Right lung (tissue), 5 donors: Measurements from ENCODE around the gene PPIL4. TPM values are rescaled to one million over a fixed set of nuclear protein-coding genes. Genes with fewer than 3 reads are reported as not detected.
A peak's percentile ranks its signal among the peaks of the same experiment; 100 is the strongest.
"Not testable (repeated sequence)": the region's sequence is repeated elsewhere in the genome, so short reads cannot be mapped to it uniquely, and the experiment has no call there.

ENCODE experiments used
- DNase-seq, 2 donors: peaks; one replicate each; pipeline ENCODE4 v3.0.0-alpha.2; 2013
- polyA plus RNA-seq, 5 donors: library from polyadenylated mRNA; unstranded; fragments of 120-200 nt; gene quantifications; one replicate each; pipeline versions ENCODE4 v1.2.1 to v1.2.3, GENCODE V29; 2013; ENCODE audit warnings: inconsistent platforms in 1 of 5, low replicate concordance in 1 of 5; ENCODE audit not compliant: insufficient read length in 5 of 5, insufficient read depth in 1 of 5

The PPIL4 gene
- polyA plus RNA-seq, 5 donors = 51.9 to 75.3 (median 72.7) TPM

DNA sequence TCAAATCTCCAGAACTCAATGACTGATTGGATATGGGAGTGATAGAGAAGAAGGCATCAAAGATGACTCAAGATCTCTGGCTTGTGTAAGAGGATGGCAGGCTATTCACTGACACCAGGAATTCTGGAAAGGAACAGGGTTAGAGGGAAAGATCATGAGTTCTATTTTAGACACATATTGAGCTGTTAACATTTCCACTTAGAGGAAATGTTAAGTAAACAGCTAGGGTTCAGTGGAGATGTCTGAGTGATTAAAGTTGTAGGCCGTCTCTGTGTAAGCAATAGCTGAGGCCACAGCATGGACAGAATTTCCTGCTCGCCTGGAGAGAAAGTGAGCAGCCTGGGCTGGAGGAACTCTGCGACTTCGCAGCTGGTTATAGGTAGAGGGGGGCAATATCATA is 82.1 kb downstream of the PPIL4 start:
- DNase-seq = no peak

GRCh38 chr6:149462712-149463111 is 83.1 kb downstream of the PPIL4 start:
- DNase-seq = not testable (repeated sequence)

DNA sequence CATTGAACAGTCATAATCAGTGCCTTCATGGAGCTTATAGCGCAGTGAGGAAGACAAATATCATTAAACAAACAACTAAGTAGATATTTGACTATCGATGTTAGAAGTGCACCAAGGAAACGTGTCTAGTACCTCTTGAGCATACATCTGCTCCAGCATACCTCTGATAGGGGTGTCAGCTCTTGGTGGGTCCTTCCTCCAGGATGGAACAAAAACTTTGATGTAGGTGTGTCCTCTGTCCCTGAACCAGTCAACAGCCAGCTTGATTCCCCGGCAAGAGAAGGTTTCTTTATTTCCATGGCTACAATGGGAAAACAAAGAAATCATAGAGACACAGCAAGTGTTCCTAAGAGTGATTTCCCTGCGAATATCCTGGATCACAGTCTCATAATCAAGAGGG is 84.2 kb downstream of the PPIL4 start:
- DNase-seq = no peak

DNA sequence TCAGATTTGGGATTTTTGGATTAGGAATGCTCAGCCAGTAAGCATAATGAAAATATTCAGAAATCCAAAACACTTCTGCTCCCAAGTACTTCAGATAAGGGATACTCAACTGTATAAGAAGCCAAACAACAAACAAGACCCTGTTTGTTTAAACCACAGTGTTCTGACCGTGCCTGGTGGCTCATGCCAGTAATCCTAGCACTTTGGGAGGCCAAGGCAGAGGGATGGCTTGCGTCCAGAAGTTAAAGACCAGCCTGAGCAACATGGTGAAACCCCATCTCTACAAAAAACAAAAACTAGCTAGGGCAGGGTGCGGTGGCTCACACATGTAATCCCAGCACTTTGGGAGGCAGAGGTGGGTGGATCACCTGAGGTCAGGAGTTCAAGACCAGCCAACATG is 85.6 kb downstream of the PPIL4 start:
- DNase-seq = not testable (repeated sequence)

GRCh38 chr6:149459761-149460160 is 86.1 kb downstream of the PPIL4 start:
- no peak for DNase-seq

GRCh38 chr6:149458806-149459205 is 87.0 kb downstream of the PPIL4 start:
- no peak for DNase-seq

DNA sequence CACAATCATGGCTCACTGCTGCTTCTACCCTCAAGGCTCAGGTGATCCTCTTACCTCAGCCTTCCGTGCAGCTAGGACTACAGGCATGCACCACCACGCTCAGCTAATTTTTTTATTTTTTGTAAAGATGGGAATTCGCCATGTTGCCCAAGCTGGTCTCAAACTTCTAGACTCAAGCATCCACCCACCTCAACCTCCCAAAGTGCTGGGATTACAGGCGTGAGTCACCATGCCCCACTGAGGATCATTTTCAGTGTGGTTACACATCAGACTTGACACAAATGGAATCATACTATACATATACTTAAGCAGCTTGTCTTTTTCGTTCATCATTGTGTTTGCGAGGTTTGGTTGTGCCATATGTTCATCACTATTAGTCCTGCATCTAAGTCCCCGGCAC is 87.6 kb downstream of the PPIL4 start:
- DNase-seq = no peak

- peak in 1 of 2 donors; percentile 33 for DNase-seq
Measured at GRCh38 chr6:149457316-149457884, 88.4 kb downstream of the PPIL4 start.

DNA sequence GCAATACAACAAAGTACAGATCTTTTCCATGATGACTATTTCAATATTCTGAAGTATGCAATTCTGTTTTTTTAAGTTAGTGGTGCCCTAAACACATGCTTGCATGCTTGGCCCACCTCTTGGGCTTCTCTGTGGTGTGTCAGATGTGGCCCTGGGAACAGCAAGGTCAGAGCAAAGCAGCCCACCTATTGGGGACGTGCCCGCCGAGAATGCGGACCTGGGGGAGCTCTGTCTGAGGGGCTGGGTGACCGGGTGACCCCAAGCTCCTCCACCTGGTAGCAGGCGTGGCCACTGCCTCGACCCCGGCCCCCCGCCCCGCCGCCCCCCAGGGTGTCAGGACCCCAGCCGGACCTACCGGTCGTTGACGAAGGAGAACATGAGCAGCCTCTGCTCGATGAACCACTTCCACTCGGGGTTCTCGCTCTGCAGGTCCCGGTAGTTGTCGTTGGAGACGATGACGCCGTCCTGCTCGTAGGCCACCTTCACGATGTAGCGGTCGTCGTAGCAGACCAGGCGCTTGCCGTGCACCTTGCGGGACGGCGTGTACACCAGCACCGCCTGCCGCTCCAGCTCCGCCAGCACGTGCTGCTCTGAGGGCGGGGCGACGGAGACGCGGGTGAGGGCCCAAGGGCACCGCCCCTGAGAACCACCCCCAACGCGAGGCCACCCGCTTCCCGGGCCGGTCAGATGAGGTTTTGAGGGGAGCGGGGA is 89.4 kb downstream of the PPIL4 start:
- no peak for DNase-seq

DNA sequence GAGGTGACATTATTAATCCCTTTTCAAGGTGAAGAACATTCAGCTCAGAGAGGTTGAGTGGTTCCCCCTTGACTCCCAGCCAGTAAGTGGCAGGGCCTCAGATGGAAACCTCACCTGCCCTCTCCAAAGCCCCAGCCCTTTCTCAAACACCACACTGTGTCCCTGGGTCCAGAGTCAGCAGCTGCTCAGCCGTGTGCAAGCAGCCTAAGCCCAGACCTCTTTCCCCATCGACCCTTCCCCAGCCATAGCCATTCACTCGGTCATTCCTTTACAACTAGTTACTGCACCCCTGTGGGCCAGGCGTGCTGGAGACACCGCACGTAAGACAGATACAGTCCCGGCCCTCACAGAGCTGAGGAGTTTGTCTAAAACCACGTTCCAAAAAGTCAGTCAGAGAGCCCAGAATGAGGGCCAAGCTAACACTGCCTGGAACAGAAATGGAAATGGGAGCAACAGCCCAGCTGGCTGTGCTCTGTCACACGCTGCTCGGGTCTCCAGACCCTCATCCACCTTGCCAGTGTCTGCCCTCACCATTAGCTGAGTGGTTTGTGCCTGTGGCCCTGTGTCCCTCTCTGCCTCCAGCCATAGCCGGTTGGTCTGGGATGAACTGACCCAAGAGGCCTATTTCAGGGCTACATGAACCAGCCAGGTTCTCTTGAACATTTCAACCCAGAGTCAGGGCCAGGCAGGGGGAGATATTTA is 90.7 kb downstream of the PPIL4 start:
- no peak for DNase-seq

Other genes starting within 250 kb of the PPIL4 start
- gene TAB2, start 228.3 kb downstream of the PPIL4 start, polyA plus RNA-seq = 100 to 1,000 TPM in 1 of 5 donors, 10 to 100 TPM in 4; 66.1 to 106 (median 87.7) TPM
- gene SUMO4, start 145.8 kb downstream of the PPIL4 start, polyA plus RNA-seq = 1 to 10 TPM in 4 of 5 donors, under 1 TPM in 1; 0.79 to 1.9 (median 1.4) TPM
- gene ZC3H12D, start 61.0 kb downstream of the PPIL4 start, polyA plus RNA-seq = 1 to 10 TPM in 1 of 5 donors, under 1 TPM in 4; 0.62 to 1.1 (median 0.80) TPM
- 10 to 100 TPM; 40.8 to 62.6 (median 58.7) TPM for gene GINM1, start 20.3 kb upstream of the PPIL4 start, polyA plus RNA-seq
- gene KATNA1, start 102.7 kb upstream of the PPIL4 start, polyA plus RNA-seq = 10 to 100 TPM; 28.8 to 39.4 (median 33.8) TPM
- 10 to 100 TPM; 21.0 to 34.0 (median 32.6) TPM for gene LATS1, start 172.1 kb upstream of the PPIL4 start, polyA plus RNA-seq
- 10 to 100 TPM; 32.1 to 51.4 (median 42.8) TPM for gene NUP43, start 200.5 kb upstream of the PPIL4 start, polyA plus RNA-seq
- gene PCMT1, start 203.7 kb upstream of the PPIL4 start, polyA plus RNA-seq = 10 to 100 TPM; 77.9 to 95.0 (median 81.6) TPM